HG03095 (cell line): ENCODE results near the gene ZHX3.
A peak's percentile ranks its signal among the peaks of the same experiment; 100 is the strongest.

Experiments
- ATAC-seq: cut with Tn5 transposase; IDR thresholded peaks from one replicate; pipeline ENCODE4 v1.9.1; 2021; ENCODE audit warnings: moderate library complexity; ENCODE audit not compliant: unreplicated experiment

Gene ZHX3

GRCh38 chr20:41300886-41301285, 16.6 kb downstream of the ZHX3 start:
- ATAC-seq: no peak

- ATAC-seq: no peak
These were observed 17.1 kb downstream of the ZHX3 start for GRCh38 chr20:41300383-41300782.

GRCh38 chr20:41299899-41300298, 17.6 kb downstream of the ZHX3 start:
- no peak for ATAC-seq

- ATAC-seq: no peak
These were observed 24.1 kb downstream of the ZHX3 start for GRCh38 chr20:41293269-41294037.

- no peak for ATAC-seq
These were observed 26.6 kb downstream of the ZHX3 start for GRCh38 chr20:41290804-41291389.

- no peak for ATAC-seq
These were observed 30.2 kb downstream of the ZHX3 start for GRCh38 chr20:41287327-41287726.

GRCh38 chr20:41286240-41286851, 31.2 kb downstream of the ZHX3 start:
- no peak for ATAC-seq

GRCh38 chr20:41279546-41280225, 37.8 kb downstream of the ZHX3 start:
- peak; percentile 59 for ATAC-seq

GRCh38 chr20:41278936-41279335, 38.6 kb downstream of the ZHX3 start:
- no peak for ATAC-seq

- no peak for ATAC-seq
These were observed 40.5 kb downstream of the ZHX3 start for GRCh38 chr20:41277049-41277448.

- ATAC-seq: no peak
These were observed 41.2 kb downstream of the ZHX3 start for GRCh38 chr20:41276317-41276751.

GRCh38 chr20:41275301-41275731, 42.2 kb downstream of the ZHX3 start:
- no peak for ATAC-seq

- ATAC-seq: no peak
These were observed 43.4 kb downstream of the ZHX3 start for GRCh38 chr20:41274152-41274551.

- no peak for ATAC-seq
These were observed 44.1 kb downstream of the ZHX3 start for GRCh38 chr20:41273445-41273844.

- no peak for ATAC-seq
These were observed 45.2 kb downstream of the ZHX3 start for GRCh38 chr20:41272339-41272738.

- no peak for ATAC-seq
These were observed 48.4 kb downstream of the ZHX3 start for GRCh38 chr20:41268917-41269652.

- ATAC-seq: no peak
These were observed 49.1 kb downstream of the ZHX3 start for GRCh38 chr20:41268402-41268801.

GRCh38 chr20:41265938-41266337, 51.6 kb downstream of the ZHX3 start:
- no peak for ATAC-seq

GRCh38 chr20:41264819-41265218, 52.7 kb downstream of the ZHX3 start:
- no peak for ATAC-seq

- no peak for ATAC-seq
These were observed 55.5 kb downstream of the ZHX3 start for GRCh38 chr20:41261790-41262717.
